A549 (cell line): ENCODE data around the gene AEBP2.

ENCODE experiments used
- BCL3 ChIP-seq: fragments of >200 bp; sonication (Bioruptor Twin); formaldehyde crosslinking; IDR thresholded peaks from 3 replicates; pipeline ENCODE4 v1.6.1; 2016
- CTCF ChIP-seq: fragments of >200 bp; sonication (Bioruptor Twin); formaldehyde crosslinking; IDR thresholded peaks from 3 replicates; pipeline ENCODE4 v1.5.1; 2016
- ELK1 ChIP-seq: fragments of 150-350 bp; IDR thresholded peaks from 2 replicates; pipeline ENCODE4 v1.6.1; 2014; ENCODE audit warnings: low read depth, mild to moderate bottlenecking, low read length
- MAZ ChIP-seq: fragments of 150-350 bp; IDR thresholded peaks from 2 replicates; pipeline ENCODE4 v1.6.1; 2014; ENCODE audit warnings: antibody characterized with exemption, low read depth, low read length, borderline replicate concordance
- POLR2A ChIP-seq: IDR thresholded peaks from 2 replicates; pipeline ENCODE4 v1.6.1; 2012; ENCODE audit warnings: mild to moderate bottlenecking, low read length
- RARB ChIP-seq: fragments of 250-450 bp; sonication (Bioruptor Pico); IDR thresholded peaks from 2 replicates; pipeline ENCODE4 v1.8.0; 2021; ENCODE audit warnings: mild to moderate bottlenecking, moderate library complexity
- RCOR1 ChIP-seq: fragments of 150-350 bp; IDR thresholded peaks from 2 replicates; pipeline ENCODE4 v1.6.1; 2014; ENCODE audit warnings: antibody characterized with exemption, low read length, low read depth

- TF ChIP-seq ELK1 (no peak), BCL3 (no peak), CTCF (no peak), POLR2A (no peak), MAZ (no peak), RARB (CRISPR knock-in tag) (no peak), RCOR1 (no peak)
Measured at GRCh38 chr12:19431407-19432308, 7.6 kb upstream of the AEBP2 start.
